ENCODE data around the gene USP10. TPM values are rescaled to one million over a fixed set of nuclear protein-coding genes. Genes with fewer than 3 reads are reported as not detected.
A peak's percentile ranks its signal among the peaks of the same experiment; 100 is the strongest.

USP10 gene
- total RNA-seq, 1 donor, result 61.7 TPM

DNA sequence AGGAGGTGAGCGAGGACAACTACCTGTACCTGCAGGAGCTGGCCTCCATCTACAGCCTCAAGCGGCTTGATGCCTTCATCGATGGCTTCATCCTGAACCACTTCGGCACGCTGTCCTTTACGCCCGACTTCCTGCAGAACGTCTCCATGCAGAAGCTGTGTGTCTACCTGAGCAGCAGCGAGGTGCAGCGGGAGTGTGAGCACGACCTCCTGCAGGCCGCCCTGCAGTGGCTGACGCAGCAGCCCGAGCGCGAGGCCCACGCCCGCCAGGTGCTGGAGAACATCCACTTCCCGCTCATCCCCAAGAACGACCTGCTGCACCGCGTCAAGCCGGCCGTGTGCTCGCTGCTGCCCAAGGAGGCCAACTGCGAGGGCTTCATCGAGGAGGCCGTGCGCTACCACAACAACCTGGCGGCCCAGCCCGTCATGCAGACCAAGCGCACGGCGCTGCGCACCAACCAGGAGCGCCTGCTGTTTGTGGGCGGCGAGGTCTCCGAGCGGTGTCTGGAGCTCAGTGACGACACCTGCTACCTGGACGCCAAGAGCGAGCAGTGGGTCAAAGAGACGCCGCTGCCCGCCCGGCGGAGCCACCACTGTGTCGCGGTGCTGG, 42.5 kb upstream of the USP10 start:
- TF ChIP-seq, protein P1, sequence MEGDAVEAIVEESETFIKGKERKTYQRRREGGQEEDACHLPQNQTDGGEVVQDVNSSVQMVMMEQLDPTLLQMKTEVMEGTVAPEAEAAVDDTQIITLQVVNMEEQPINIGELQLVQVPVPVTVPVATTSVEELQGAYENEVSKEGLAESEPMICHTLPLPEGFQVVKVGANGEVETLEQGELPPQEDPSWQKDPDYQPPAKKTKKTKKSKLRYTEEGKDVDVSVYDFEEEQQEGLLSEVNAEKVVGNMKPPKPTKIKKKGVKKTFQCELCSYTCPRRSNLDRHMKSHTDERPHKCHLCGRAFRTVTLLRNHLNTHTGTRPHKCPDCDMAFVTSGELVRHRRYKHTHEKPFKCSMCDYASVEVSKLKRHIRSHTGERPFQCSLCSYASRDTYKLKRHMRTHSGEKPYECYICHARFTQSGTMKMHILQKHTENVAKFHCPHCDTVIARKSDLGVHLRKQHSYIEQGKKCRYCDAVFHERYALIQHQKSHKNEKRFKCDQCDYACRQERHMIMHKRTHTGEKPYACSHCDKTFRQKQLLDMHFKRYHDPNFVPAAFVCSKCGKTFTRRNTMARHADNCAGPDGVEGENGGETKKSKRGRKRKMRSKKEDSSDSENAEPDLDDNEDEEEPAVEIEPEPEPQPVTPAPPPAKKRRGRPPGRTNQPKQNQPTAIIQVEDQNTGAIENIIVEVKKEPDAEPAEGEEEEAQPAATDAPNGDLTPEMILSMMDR (IDR thresholded peaks at IDR 0.05; ENCODE audit: insufficient read depth, low read length), result no peak
- no peak for DNase-seq (ENCODE audit: low read depth)
- H3K4me3 ChIP-seq (ENCODE audit: low read depth, low read length), result no peak overlapping the region

DNA sequence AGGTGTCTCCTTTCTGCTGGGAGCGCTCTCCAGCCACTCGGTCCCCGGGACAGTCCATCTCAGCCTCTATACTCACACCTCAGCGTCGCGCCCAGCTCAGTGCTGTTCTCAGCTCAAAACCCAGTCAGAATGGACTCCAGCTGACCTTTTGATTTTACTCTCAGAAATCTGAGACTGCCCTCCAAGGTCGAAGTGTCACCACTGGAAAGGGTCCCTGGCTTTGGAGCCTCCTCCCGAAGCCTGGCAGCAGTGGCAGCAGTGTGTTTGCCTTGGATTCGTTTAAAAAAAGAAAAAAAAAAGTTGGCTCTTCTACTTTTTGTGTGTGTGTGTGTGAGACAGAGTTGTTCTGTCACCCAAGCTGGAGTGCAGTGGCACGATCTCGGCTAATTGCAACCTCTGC, 41.1 kb upstream of the USP10 start:
- TF ChIP-seq, protein P1 (IDR thresholded peaks at IDR 0.05; ENCODE audit: insufficient read depth, low read length), result no peak
- no peak overlapping the region for H3K4me3 ChIP-seq (ENCODE audit: low read depth, low read length)
- DNase-seq (ENCODE audit: low read depth), result no peak

DNA sequence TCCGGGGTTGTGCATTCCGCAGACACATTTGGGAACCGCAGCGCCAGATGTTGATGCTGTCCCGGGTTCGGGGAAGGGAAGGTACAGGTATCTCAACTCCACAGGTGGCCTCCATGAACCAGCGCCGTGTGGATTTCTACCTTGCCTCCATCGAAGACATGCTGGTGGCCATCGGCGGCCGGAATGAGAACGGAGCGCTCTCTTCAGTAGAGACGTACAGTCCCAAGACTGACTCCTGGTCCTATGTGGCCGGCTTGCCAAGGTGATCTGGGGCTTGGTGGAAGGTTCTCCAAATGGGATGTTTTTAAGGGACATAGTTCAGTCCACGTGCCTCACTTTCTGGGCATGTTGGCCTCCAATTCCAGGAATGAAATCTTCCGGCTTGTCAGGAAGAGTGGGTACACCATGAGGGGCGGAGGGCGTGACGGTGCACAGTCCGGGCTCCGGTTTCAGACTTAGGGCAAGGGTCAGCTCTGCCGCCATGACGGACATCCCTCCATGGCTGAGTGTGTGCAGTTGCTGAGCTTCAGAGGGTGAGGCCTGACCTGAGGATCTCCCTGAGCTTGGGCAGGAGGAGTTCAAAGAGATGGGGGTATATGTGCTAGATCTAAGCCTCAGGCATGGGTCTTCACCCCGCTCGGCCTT, 40.0 kb upstream of the USP10 start:
- TF ChIP-seq, protein P1 (IDR thresholded peaks at IDR 0.05; ENCODE audit: insufficient read depth, low read length), result no peak
- DNase-seq (ENCODE audit: low read depth), result no peak
- H3K4me3 ChIP-seq (ENCODE audit: low read depth, low read length), result no peak overlapping the region

DNA sequence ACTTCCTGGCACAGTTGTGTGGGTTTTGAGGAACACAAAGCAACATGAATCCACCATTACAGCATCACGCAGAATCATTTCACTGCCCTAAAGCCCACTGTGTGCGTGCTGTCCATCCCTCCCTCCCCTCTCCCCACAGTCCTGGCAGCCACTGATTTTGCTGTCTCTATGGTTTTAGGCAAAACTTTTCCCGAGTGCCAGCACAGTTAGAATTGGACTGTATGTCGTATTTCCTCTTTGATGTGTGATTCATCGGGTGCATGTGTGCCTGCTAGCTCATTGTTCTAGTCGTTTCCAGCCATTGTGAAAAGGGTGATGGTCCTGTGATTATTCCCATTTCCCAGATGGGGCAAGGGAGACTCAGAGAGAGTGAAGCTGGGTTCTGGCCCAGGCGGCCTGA, 38.8 kb upstream of the USP10 start:
- peak; percentile 49 for DNase-seq (ENCODE audit: low read depth)
- TF ChIP-seq, protein P1 (IDR thresholded peaks at IDR 0.05; ENCODE audit: insufficient read depth, low read length), result no peak
- no peak overlapping the region for H3K4me3 ChIP-seq (ENCODE audit: low read depth, low read length)

DNA sequence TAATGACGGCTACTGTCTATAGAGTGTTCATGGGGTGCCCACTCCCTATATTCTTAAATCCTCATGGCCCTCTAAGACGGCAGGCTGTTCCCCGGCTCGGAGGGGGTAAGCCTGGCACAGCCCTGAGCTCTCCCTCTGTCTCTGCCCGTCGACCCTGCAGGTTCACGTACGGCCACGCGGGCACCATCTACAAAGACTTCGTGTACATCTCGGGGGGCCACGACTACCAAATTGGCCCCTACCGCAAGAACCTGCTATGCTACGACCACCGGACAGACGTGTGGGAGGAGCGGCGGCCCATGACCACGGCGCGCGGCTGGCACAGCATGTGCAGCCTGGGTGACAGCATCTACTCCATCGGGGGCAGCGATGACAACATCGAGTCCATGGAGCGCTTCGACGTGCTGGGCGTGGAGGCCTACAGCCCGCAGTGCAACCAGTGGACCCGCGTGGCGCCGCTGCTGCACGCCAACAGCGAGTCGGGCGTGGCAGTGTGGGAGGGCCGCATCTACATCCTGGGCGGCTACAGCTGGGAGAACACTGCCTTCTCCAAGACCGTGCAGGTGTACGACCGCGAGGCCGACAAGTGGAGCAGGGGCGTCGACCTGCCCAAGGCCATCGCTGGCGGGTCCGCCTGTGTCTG, 38.3 kb upstream of the USP10 start:
- TF ChIP-seq, protein P1 (IDR thresholded peaks at IDR 0.05; ENCODE audit: insufficient read depth, low read length), result no peak
- H3K4me3 ChIP-seq (ENCODE audit: low read depth, low read length), result no peak overlapping the region
- DNase-seq (ENCODE audit: low read depth), result no peak

DNA sequence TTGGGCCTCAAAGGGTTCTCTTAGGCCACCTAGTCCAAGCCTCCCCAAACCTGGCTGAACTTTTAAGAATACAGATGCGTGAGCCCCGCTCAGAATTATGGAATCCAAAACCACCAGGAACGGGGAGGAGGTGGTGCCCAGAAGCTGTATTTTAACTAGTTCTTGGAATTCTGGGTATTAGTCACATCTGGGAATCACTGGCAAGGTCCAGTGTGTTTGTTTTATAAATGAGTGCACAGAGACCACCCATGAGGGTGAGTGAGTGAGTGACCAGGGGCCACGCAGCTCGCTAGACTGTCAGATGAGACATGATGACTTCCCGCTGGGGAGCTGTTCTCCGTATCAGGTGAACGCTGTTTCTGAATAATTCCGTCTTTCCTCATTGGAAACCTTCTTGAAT, 37.3 kb upstream of the USP10 start:
- DNase-seq (ENCODE audit: low read depth), result no peak
- H3K4me3 ChIP-seq (ENCODE audit: low read depth, low read length), result no peak overlapping the region
- TF ChIP-seq, protein P1 (IDR thresholded peaks at IDR 0.05; ENCODE audit: insufficient read depth, low read length), result no peak

Measured in fibroblast of the aortic adventitia (primary cell).